ENCODE results near the gene CUX1.

DNA sequence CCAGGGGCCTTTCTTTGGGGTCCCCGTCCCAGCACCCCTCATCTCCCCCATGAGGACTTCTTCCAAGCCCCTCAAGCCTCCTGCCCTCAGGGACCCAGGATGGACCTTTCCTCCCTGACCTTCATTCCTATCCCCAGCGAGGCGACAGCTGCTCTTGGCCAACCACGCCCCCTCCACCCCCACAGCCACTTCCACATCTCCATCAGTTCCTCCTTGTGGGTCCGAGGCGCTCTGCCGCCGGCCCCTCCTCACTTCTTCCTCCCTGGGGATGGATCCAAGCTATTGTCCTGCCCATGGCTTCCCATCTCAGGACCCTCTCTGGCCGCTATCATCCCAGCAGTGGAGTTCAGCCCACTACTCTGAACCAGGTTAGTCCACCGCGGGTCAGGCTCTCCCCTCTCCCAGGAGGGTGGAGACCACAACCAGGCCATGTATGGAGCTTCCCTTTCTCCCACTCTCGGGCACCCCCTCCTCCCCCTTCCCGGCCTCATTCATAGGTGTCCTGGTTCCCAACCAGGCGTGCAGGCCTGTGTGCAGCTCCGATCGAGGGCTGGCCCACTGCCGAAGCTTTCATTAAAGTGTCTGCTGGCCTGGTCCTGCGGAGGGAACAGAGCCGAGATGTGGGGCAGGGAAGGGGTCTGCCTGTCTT, 467.6 kb downstream of the CUX1 start:
- TF ChIP-seq, protein P1, sequence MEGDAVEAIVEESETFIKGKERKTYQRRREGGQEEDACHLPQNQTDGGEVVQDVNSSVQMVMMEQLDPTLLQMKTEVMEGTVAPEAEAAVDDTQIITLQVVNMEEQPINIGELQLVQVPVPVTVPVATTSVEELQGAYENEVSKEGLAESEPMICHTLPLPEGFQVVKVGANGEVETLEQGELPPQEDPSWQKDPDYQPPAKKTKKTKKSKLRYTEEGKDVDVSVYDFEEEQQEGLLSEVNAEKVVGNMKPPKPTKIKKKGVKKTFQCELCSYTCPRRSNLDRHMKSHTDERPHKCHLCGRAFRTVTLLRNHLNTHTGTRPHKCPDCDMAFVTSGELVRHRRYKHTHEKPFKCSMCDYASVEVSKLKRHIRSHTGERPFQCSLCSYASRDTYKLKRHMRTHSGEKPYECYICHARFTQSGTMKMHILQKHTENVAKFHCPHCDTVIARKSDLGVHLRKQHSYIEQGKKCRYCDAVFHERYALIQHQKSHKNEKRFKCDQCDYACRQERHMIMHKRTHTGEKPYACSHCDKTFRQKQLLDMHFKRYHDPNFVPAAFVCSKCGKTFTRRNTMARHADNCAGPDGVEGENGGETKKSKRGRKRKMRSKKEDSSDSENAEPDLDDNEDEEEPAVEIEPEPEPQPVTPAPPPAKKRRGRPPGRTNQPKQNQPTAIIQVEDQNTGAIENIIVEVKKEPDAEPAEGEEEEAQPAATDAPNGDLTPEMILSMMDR (IDR thresholded peaks at IDR 0.05), result no peak
- no peak for TF ChIP-seq POLR2A (IDR thresholded peaks at IDR 0.05)
